RKO (cell line): ENCODE results near the gene HEMK1.

Experiments
- DNase-seq: peaks from one replicate; pipeline ENCODE4 v3.0.0-alpha.2; 2016; ENCODE audit warnings: low spot score

The HEMK1 gene

DNA sequence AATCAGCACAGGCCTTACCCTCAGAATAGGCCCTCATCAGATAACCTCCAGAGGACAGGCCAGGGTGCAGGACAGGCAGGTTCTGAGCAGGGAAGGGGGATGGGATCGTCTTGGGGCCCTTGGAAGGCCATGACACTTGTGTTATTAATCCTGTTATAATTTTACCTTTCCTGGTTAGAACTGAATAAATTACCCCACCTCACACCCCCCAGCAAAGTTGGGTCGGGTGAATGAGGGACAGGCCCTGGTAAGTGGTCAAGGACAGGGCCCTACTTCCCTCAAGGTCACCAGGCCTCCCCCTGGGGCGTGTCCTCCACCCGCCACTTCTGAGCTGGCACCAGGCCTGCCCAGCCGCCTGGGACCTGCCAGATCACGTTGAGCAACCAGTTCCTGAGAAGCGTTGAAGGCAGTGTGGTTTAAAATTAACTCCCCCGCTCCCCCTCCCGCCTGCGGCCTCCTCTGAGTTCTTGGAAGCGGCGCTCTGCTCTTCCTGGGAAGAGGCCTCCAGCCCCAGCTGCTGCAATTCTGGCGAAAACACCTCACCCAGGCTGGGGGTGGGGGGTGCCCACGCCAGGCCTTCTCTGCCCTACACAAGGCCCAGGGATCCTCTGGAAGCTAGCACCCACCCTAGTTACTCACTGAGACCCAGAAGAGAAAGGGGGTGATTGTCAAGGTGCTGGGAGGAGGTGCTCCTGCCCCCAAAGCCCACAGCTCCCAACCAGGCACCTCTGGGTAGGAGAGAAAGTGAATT, 31.7 kb downstream of the HEMK1 start:
- no peak for DNase-seq

DNA sequence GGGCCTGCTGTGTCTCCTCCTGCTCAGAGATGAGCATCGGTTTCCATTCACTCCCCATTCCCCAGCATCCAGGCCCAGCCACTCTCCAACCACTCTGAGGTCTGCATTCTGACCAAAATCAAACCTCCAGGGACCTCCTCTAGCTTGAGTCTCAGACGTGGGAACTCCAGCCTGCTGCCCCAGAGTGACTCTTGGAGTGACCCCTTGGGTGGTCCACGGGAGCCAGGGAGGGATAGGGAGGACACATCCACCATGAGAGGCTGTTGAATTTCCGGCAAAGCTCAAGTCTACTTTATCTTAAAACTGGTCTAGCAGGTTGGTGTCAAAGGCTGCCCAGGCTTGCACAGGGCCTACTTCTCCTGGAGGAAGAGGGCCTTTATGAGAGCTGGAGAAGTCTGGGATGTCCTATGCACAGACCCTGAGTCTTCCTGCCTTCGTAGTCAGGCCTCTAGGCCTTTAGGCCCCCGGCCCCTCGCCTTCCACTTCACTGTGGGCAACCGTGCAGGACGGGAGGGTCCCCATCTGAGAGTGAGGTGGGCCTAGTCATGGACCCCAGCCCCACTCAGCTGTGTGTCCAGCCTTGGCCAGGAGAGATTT, 33.4 kb downstream of the HEMK1 start:
- DNase-seq, result no peak

DNA sequence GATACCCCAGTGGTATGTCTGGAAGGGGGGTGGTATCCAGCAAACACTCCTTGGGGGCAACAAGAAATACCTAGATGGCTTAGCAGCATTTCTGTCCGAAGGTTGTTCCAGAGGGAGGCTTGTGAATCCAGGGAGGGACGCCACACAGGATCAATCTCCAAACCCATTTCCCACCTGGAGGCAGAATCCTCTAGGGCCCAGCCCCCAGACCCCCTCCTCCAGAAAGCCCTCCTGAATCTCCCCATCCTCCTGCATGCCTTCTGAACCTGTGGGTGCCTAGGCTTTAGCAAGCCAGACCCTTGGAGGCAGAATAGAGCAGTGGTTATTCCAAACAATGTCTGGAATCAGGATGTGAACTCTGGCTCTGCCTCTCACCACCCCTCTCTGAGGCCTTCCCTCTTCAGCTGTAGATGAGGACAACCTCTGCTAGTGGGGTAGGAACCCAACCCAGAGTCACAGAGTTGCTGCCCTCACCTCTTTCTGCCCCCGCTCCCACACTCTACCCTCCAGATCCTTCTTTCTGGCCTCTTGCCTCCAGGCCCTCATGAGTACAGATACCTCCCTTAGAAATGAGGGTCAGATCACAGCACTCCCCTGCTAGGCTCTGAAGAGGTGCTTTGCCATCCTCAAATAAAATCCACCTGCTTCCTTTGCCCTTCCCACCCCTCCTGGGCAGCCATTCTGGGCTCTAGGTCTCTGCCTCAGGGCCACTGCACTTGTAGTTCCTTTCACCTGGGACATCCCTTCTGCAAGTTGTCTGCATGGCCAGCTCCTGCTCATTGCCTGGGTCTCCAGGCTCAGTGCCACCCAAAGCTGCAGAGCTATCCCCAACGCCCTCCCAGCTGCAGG, 34.2 kb downstream of the HEMK1 start:
- DNase-seq, result no peak

DNA sequence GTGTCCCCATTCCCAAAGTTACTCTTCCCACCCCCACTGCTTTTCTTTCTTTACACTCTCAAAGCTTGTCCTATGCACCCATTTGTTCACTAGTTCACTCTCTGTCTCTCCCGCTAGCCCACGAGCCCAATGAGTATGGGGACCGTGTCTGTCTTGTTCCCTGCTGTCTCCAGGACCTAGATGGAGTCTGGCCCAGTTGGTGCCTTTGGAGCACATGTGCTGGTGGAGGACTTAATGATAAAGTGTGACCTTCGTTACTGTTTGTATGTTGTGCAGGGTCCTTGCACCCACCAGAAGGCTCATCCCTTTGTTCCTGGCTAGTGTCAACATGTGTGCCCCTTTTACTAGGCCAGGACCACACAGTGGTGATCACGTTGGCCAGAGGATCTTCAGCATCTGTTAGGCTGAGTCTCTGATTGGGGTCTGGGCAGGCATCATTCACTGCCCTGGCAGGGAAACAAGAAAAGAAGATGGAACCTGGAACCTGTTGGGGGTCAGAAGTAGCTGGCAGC, 34.8 kb downstream of the HEMK1 start:
- DNase-seq, result no peak

DNA sequence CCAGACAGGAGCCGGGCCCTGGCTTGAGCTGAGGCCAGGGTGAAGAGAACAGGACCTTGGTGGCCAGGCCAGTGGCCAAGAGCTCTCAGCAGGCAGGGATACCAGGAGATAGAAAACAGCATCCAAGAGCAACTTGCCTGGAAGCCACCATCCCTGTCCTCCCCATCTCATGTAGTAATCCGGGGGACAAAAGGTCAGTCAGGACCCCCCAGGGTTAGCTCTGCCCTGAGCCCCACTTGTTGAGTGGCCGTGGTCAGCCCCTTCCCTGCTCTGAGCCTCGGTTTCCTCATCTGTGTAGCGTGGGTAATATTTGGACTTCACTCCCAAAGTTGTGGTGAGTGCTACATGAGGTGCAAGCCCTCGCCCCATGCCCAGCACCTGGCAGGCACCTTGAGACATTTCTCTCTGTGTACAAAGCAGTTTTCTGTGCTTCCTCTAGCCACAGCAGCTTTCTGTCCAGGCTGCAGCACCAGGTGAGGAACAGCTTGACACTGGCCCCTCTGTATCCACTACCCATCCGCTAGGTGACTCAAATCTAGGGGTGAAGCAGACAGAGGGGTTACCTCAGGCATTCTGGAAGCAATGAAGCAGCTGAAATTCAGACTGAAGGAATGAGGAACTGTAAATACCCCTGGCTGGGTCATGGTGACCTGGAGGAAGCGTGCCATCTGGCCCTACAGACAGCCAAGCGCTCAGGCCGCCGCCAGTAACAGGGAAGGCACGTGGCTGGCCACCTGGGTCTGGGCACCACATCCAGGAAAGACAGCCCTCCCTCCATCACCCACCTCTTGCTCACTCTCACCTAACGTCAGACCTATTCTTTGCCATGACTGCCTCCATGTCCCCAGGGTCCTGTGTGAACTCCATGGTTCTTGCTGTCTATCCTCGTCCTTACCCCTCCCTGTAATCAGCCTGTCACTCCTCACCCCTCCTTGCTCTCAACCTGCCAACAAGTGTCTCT, 35.6 kb downstream of the HEMK1 start:
- no peak for DNase-seq

DNA sequence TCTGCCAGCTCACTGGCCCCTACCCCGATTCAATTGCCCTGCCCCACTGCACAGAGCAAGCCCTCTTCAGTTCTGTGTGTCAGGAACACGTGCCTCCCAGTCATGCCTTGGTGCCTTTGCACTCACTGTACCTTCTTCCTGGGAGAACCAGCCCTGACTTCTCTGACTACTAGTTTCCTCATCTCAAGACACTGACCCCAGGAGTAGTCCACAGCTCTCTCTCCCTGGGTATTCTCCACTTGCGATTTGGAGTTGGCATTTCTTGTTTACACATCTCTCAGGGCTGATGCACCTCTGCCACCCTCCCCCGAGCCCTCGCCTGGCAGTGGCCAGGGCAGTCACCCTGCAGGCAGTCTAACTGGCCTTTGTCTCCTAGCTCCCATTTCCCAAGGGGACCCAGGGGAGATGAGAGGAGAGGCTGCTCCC, 36.6 kb downstream of the HEMK1 start:
- DNase-seq, result no peak

DNA sequence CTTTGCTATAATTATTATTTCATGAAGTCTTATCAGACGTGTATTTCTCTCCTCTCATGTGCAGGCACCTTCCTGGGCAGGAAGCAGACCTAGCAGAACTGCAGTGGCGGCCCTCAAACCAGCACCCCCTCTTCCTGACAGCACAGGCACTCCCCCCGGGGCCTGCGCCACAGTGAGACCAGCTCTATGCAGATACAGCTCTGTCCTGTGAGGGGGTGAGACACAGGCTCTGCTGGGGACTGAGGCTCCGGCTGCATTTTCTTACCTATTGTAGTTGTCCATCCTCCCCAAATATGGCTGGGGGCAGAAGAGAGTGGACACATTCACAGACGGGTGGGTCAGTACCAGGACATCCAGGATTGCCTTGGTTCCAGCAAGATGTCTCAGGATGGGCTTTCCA, 37.3 kb downstream of the HEMK1 start:
- DNase-seq, result no peak

DNA sequence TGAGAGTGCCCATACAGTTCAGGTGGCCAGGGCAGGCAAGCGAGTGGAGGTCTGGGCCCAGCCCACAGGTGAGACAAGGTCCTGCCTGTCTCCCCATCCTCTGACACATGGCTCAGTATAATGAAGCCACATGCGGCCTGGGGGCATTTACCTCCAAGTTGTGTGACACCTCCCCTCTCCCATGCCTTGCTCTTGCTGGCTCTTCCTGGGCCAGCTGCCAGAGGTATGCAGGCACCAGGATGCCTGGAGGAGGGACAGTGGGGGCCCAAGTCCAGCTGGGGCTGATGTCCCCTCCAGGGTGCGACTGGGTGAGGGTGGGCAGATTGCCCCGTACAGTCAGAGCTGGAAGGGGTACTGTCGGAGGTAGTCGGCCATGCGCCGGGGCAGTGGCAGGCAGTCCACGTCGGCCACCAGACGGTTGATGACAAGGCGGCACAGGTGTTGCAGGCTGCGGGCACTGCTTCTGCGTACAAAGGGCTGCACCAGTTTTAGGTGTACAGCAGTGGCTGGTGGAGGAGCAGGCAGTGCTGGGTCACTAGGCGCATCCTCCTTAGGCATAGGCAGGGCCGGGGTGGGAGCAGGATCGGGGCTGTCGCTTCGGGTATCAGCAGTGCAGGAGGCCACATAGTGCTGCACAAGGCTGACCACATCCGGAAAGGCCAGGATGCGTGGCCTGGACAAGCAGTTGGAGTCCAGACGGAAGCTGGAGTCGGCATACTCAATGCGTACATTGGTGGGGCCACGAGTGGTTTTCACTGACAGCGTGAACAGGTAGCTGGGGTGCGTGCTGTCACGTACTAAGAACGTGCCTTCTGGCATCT, 38.2 kb downstream of the HEMK1 start:
- no peak for DNase-seq

DNA sequence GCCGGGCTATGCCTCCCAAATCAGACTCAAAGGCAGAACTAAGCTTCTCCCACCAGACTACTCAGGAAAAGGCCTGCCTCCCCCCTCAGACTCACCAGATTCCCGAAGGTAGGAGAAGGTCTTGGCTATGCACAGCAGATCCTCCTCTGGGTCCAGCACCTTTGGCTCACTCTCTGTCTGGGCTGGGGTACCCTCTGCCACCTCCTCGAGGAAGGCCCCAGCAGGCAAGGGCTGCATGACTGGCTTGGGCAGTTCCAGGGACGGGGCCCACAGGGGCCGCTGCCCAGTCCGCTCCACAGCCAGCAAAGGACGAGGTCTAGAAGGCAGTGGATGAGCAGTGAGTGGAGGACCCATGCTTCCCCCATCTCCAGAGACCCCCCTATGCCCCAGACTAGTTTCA, 39.0 kb downstream of the HEMK1 start:
- DNase-seq, result no peak

DNA sequence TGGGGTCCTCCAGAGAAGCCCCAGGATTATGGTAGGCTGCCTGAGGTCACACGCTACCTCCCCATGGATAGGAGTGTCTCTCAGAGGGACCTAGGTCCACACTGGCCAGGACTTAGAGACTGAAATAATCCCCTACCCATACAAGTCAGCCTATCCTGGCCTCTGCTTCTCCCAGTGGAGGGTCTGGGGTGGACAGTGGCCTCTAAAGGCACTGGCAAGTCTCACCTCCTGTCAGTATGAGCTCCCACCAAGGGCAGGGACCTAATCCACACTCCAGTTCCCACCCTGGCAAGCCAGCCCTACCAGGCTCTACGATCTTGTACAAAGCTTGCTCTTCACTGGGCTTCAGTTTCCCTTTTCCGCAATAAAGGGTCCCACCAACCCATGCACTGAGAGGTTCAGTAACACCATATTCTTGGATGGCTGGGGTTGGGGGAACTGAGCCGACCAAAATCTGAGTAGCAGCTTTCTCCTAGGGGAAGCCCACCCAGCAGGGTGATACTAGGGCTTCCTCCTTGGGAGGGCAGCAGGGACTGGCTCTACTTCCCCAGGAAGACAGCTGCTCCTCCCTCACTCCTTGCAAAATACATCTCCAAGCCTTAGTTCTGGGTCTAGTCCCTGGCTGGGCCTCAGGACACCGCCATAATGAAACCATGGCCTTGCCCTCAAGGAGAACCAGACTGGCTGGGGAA, 39.9 kb downstream of the HEMK1 start:
- DNase-seq, result no peak

DNA sequence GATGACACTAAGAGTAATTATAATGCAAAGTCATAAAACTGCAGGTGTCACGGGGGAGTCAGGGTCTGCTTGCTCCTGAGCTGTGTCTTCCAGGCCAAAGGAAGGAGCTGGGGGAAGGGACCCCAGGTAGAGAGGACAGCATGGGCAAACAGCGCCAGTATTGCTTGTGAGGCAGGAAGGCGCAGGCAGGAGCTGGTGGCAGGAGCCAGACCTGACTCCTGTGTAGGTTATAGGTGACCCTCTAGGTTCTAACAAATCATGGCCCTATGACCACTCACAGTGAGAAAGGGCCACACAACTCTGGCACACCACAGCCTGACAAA, 40.4 kb downstream of the HEMK1 start:
- no peak for DNase-seq

DNA sequence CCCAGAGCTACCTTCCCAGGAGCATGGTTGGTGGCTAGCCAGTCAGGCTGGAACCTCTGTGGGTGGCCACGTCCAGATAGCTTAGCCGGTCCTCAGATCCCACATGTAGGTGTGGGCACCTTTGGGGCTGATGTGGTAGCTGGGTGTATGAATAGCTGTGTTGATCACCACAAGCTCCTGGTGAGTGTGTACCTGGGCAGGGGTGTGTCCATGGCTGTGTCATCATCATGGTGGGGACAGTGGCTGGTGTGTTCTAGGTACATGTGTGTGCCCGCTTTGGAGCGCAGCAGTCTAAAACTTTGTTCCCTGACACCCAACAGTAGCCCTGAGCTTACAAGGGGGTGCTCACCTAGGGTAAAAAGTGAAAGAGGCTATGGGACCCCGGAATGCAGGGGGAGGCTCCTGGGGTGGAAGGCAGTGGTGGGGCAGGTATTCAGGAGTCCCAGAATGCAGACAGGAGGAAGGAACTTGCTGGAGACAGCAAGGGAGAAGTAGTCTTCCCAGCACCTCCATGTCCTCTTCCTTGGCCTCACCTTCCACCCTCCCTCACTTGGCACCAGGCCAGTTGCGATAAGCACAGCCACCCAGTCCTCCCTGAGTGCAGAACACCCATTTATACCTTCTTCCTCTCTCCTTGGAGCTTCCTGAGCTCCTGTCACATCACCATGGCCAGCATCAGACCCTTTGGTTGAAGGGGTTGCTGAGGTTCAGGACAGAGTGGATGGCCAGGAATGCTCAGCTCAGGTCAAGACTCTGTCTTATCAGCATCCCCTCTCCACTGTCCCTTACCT, 41.1 kb downstream of the HEMK1 start:
- no peak for DNase-seq

DNA sequence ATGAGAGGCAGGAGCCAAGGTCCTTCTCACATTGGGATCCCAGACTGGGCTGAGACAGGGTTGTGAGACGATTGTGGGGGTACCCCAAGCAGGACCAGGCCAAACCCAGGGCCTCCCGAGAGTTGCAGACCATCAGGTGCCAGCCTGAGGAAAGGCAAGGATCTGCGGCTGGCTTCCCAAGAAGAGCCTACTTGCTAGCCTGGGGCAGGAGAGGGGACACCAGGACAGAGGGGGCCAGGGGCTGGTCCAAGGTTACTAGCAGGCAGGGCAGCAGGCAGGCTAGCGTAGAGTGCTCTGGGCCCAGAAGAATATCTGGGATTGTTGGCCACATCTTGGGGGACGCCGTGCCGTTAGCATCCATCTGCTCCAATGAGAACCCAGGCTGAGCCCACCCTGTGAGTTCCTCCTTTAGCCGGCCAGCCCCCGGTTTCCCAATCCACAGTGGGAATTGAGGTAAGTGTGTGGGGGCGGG, 41.7 kb downstream of the HEMK1 start:
- DNase-seq, result no peak

DNA sequence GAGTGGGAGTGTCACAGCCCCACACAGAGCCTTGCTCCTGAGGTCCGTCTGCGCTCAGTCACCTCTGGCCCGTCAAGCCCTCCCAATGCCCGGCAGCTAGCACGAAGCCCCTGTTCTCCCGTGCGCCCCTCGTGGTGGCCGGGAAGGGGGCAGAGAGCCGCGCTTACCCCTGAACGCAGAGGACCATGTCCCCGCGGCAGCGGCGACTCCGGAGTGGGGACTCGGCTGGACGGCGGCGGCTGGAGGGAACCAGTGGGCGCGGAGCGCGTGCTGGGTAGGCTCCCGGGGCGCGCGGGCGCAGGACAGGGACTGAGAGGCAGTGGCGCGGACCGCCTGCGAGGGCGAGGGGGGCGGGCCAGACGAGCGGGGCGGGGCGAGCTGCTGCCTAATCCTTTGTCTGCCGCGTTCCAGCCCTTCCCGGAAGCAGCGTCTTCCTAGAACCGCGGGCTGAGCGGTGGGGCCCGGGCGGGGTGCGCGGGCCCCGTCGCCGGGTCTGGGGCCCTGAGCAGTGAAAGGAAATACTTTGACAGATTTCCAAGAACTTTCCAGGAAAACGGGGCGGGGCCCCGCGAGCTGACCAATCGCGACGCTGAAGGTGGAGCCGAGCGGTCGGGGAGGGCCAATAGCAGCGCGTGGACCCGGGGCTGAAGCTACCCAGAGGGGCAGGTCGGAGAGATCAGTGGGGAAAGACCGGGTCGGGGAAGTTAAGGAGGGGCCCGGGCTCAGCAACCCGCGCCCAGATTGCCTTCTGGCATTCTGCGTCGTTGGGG, 42.3 kb downstream of the HEMK1 start, which contains the start of gene CISH:
TSS of gene CISH (minus strand) at position 311 of the 770 bp plus-strand sequence. CDS start at position 187, 124 bp downstream.
- DNase-seq, result peak; percentile 96

DNA sequence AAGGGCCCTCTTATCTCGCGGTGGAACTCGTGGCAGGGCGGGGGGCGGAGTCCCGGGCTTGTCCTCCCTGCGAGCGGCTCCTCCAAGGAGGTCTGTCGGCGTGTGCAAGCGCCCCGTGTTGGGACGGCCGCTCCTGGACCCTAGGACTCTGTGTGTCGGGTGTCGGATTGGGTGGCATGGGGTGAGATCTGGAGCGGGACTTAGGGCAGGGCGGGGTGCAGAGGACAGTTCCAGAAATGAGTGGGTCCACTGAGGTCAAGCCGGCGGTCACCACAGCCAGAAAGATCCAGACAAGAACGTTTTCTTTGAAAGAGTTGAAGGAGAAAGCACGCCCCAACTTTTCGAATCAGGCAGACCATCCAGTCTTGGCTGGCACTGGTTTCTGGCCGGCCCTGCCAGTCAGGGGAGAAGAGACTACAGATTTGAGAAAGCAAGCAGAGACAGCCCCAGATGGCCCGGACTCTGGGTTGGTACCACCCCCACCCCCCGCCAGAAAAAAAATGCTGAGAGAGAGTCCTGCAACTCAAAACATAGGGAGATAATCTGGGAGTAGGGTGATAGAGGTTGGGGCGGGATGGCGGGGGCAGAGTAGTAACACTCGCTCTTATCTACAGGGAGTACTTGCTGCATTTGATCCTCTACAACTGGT, 43.0 kb downstream of the HEMK1 start:
- no peak for DNase-seq

DNA sequence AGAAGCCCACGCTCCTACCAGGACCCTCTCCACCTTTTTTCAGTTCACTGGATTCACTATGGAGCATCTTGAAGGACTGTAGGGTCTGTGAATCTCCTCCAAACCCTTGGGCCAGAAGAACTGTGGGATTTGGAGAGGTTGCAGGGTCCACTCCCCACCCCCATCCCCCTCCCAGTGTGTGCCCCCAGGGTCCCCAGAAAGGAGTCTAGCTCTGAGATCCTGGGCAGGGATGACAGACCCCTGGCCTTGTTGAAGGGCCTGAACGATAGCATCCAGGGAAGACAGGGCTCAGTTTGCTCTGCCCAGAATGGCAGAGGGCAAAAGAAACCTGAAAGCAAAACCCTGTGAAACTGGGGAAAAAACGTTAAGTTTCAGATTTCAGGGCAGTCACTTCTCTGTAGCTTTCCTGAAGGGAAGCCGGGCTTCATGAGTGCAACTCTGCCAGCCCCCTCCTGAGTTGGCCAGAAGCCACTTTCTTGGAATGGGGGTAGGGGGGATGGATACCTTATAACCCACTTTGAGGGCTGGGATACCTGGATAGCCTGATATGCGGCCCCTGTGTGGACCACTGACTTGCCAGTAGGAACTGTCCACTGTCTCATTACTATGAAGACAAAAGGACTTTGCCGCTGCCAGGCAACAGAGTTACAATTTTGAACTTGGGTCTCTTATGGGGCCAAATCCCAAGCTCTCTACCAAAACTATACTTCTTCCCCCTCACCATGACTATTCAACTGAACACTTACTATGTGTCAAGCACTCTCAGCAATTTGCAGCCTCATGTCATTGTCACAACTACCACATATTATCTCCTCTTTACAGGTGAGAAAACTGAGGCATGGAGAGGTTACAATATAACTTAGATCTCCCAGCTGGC, 43.9 kb downstream of the HEMK1 start:
- DNase-seq, result no peak

DNA sequence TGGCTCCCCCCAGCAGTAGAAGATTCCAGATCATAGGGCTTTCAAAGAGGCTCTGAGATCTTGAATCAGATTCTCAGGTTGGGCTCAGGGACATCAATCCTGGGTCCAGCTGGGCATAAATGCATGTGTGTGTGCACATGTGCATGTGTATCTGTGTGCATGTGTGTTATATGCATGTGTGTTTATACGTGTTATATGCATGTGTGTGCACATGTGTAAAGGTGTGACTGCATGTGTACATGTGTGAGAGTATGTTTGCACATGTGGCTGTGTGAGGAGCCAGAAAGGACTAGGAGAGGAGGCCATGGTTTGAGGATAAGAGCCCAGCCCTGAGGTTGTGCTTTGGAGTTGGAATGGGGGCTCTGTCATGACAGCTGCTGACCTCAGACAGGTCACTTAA, 45.9 kb downstream of the HEMK1 start:
- no peak for DNase-seq
